ENCODE results near the gene TNFRSF1A.

Gene TNFRSF1A

DNA sequence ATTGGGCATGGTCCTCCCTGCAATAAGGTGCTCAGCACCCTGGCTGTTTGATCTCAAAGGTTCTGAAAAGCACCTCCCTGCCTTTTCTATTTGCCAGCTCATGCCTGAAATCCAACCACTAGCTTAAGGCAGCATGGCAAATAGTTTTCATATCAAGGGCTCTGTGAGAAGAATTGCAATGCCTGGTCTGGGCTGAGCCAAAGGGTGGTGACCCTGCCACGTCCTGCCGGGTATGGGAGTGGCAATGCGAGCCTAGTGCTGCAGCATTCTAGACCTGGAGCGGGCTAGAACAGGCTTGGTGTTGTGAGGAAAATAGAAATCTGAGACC, 35.8 kb upstream of the TNFRSF1A start:
- H3K4me1 ChIP-seq (ENCODE audit: insufficient read depth, low read length, poor library complexity, severe bottlenecking): peaks cover 26% of the 10 kb centered on the region
- H3K9me2 ChIP-seq (replicated peaks; ENCODE audit: low read depth, low read length): no peaks in the 10 kb centered on the region
- H3K79me2 ChIP-seq (ENCODE audit: insufficient read depth, low read length): no peaks in the 10 kb centered on the region
- H3F3A ChIP-seq (ENCODE audit: low read depth): no peaks in the 10 kb centered on the region
- H2AFZ ChIP-seq (ENCODE audit: low read length): no peak overlapping the region
- no peaks in the 10 kb centered on the region for H3K36me3 ChIP-seq (ENCODE audit: insufficient read depth, low read length)
- H3K27me3 ChIP-seq (ENCODE audit: insufficient read depth, low read length, poor library complexity, severe bottlenecking): no peaks in the 10 kb centered on the region
- no peaks in the 10 kb centered on the region for H4K20me1 ChIP-seq (ENCODE audit: insufficient read depth, low read length, poor library complexity, severe bottlenecking)
- H3K4me3 ChIP-seq (ENCODE audit: low read length, poor library complexity, severe bottlenecking): no peak overlapping the region
- TF ChIP-seq, protein P1, sequence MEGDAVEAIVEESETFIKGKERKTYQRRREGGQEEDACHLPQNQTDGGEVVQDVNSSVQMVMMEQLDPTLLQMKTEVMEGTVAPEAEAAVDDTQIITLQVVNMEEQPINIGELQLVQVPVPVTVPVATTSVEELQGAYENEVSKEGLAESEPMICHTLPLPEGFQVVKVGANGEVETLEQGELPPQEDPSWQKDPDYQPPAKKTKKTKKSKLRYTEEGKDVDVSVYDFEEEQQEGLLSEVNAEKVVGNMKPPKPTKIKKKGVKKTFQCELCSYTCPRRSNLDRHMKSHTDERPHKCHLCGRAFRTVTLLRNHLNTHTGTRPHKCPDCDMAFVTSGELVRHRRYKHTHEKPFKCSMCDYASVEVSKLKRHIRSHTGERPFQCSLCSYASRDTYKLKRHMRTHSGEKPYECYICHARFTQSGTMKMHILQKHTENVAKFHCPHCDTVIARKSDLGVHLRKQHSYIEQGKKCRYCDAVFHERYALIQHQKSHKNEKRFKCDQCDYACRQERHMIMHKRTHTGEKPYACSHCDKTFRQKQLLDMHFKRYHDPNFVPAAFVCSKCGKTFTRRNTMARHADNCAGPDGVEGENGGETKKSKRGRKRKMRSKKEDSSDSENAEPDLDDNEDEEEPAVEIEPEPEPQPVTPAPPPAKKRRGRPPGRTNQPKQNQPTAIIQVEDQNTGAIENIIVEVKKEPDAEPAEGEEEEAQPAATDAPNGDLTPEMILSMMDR (conservative IDR thresholded peaks at IDR 0.05; ENCODE audit: low read length): no peak
- TF ChIP-seq EZH2phosphoT487 (IDR thresholded peaks at IDR 0.05; ENCODE audit: borderline replicate concordance): no peak
- no peak overlapping the region for H3K4me2 ChIP-seq (ENCODE audit: low read depth, low read length, poor library complexity, severe bottlenecking)
- no peaks in the 10 kb centered on the region for H3K9me3 ChIP-seq (ENCODE audit: insufficient read depth, low read depth, low read length)
- no peak overlapping the region for H3K9ac ChIP-seq (ENCODE audit: low read depth, low read length, poor library complexity, severe bottlenecking)

DNA sequence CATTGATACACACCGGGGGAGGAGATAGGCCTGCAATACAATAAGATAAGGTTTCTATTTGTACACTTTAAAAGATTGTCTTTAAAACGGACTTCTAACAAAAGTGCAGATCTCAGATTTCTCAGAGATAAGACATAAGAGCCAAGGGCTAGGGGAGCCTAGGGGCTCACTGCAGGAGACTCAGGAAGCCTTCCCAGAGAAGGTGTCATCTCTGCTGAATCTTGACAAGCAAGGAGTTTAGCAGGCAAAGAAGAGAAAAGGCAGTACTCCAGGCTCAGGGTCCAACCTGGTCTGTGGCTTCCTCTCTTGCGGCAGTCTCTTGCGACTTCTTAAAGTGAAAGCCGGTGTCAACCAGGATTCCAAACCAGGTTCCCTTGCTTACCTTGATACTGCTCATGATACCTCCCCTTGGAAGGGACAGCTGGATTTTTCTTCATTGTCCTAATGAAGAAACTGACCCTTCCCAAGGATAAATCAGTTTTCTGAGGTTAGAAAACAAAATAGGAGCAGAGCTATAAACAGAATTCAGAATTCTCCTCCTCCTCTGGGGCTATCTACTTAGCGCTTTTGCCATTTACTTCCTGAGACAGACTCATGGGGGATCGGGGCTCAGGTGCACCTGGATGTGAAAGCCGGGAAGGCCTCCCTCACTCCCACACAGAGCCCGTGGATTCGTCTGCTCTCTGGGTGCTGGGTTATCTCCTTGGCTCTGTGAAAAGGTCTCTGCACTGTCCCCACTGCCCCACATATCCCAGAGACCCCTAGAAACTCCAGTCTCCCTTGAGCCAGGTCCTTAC, 35.2 kb upstream of the TNFRSF1A start:
- Histone ChIP-seq H3K9ac (ENCODE audit: low read depth, low read length, poor library complexity, severe bottlenecking) (peak overlapping the region; percentile 41), H3K27me3 (ENCODE audit: insufficient read depth, low read length, poor library complexity, severe bottlenecking) (no peaks in the 10 kb centered on the region), H3F3A (ENCODE audit: low read depth) (no peaks in the 10 kb centered on the region), H3K9me2 (replicated peaks; ENCODE audit: low read depth, low read length) (no peaks in the 10 kb centered on the region), H3K4me3 (ENCODE audit: low read length, poor library complexity, severe bottlenecking) (no peak overlapping the region), H4K20me1 (ENCODE audit: insufficient read depth, low read length, poor library complexity, severe bottlenecking) (no peaks in the 10 kb centered on the region), H2AFZ (ENCODE audit: low read length) (no peak overlapping the region), H3K79me2 (ENCODE audit: insufficient read depth, low read length) (no peaks in the 10 kb centered on the region), H3K4me1 (ENCODE audit: insufficient read depth, low read length, poor library complexity, severe bottlenecking) (peaks cover 32% of the 10 kb centered on the region), H3K9me3 (ENCODE audit: insufficient read depth, low read depth, low read length) (no peaks in the 10 kb centered on the region), H3K4me2 (ENCODE audit: low read depth, low read length, poor library complexity, severe bottlenecking) (no peak overlapping the region), H3K36me3 (ENCODE audit: insufficient read depth, low read length) (no peaks in the 10 kb centered on the region)
- TF ChIP-seq EZH2phosphoT487 (IDR thresholded peaks at IDR 0.05; ENCODE audit: borderline replicate concordance): no peak
- TF ChIP-seq, protein P1 (conservative IDR thresholded peaks at IDR 0.05; ENCODE audit: low read length): no peak

DNA sequence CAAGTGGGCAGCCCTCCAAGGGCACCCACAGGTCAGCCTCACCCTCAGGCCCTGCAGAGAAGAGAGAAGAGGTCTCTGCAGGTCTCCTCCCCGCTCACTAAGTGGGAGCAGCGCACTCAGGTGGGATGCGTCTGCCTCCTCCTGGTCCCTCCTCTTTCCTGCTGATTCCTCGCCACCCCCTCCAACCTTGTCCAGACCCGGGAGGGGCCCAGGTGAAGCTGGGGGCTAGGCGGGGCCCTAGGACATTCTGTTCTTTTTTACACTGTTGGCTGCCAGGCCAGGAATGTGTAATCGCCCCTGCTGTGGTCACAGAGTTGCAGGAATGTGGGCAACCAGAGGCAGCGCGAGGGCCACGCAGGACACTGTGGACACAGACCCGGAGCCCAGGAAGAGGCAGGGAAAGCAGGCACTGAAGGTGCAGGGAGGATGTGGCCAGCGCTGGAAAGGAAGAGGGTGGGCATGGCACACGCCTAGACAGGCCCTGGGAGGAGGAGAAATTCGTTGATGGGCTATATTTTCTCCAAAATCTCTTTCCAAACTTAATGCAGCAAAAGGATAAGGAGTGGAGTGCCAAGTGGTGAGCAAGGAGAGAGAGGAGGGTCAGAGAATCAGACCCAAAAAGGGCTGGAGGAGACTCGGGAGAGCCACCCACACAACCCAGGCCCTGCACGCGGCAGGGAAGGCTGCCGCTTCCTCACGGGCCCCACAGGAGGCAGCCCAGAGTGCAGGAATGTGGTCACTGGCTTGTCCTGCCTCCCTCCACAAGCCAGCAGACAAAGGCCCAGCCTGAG, 34.4 kb upstream of the TNFRSF1A start:
- Histone ChIP-seq H3K27me3 (ENCODE audit: insufficient read depth, low read length, poor library complexity, severe bottlenecking) (no peaks in the 10 kb centered on the region), H3K4me3 (ENCODE audit: low read length, poor library complexity, severe bottlenecking) (no peak overlapping the region), H3K4me1 (ENCODE audit: insufficient read depth, low read length, poor library complexity, severe bottlenecking) (peaks cover 38% of the 10 kb centered on the region), H3K36me3 (ENCODE audit: insufficient read depth, low read length) (no peaks in the 10 kb centered on the region), H2AFZ (ENCODE audit: low read length) (no peak overlapping the region; the same call in 1 of the 2 replicates), H3K79me2 (ENCODE audit: insufficient read depth, low read length) (no peaks in the 10 kb centered on the region), H3K4me2 (ENCODE audit: low read depth, low read length, poor library complexity, severe bottlenecking) (no peak overlapping the region), H3K9ac (ENCODE audit: low read depth, low read length, poor library complexity, severe bottlenecking) (peak overlapping the region; percentile 41), H3K9me2 (replicated peaks; ENCODE audit: low read depth, low read length) (no peaks in the 10 kb centered on the region), H3F3A (ENCODE audit: low read depth) (no peaks in the 10 kb centered on the region), H4K20me1 (ENCODE audit: insufficient read depth, low read length, poor library complexity, severe bottlenecking) (no peaks in the 10 kb centered on the region), H3K9me3 (ENCODE audit: insufficient read depth, low read depth, low read length) (no peaks in the 10 kb centered on the region)
- TF ChIP-seq, protein P1 (conservative IDR thresholded peaks at IDR 0.05; ENCODE audit: low read length): peak; percentile 36
- TF ChIP-seq EZH2phosphoT487 (IDR thresholded peaks at IDR 0.05; ENCODE audit: borderline replicate concordance): no peak

All from Loucy (cell line).